Activated naive CD4-positive, alpha-beta T cell treated with anti-CD3 and anti-CD28 coated beads, Interleukin-2, amount 50 U/mL, for 16 hours (primary cell): ENCODE measurements around the gene ADORA2B.
"Not testable (repeated sequence)": the region's sequence is repeated elsewhere in the genome, so short reads cannot be mapped to it uniquely, and the experiment has no call there.

Experiments
- DNase-seq: peaks from one replicate; pipeline ENCODE4 v3.0.0-alpha.2; 2020

The ADORA2B gene

GRCh38 chr17:15944759-15945526 lies at the start of gene ADORA2B:
TSS of gene ADORA2B (plus strand) at chr17:15945130. CDS start at chr17:15945249, 119 bp downstream.
- DNase-seq = peak; percentile 65

- DNase-seq = no peak
These were observed 48.7 kb upstream of the ADORA2B start for GRCh38 chr17:15896277-15896676.

GRCh38 chr17:15896834-15897233 lies 48.1 kb upstream of the ADORA2B start:
- DNase-seq = no peak

- DNase-seq = not testable (repeated sequence)
These were observed 45.3 kb upstream of the ADORA2B start for GRCh38 chr17:15899596-15899995.

- DNase-seq = no peak
These were observed 44.1 kb upstream of the ADORA2B start for GRCh38 chr17:15900871-15901270.

- not testable (repeated sequence) for DNase-seq
These were observed 39.7 kb upstream of the ADORA2B start for GRCh38 chr17:15905236-15905635.

GRCh38 chr17:15907290-15907689 lies 37.6 kb upstream of the ADORA2B start:
- DNase-seq = no peak

GRCh38 chr17:15908378-15908777 lies 36.6 kb upstream of the ADORA2B start:
- no peak for DNase-seq

GRCh38 chr17:15909481-15909991 lies 35.4 kb upstream of the ADORA2B start:
- DNase-seq = no peak

GRCh38 chr17:15910791-15911190 lies 34.1 kb upstream of the ADORA2B start:
- no peak for DNase-seq

GRCh38 chr17:15911701-15912100 lies 33.2 kb upstream of the ADORA2B start:
- DNase-seq = not testable (repeated sequence)

- DNase-seq = no peak
These were observed 32.4 kb upstream of the ADORA2B start for GRCh38 chr17:15912416-15912955.

- DNase-seq = no peak
These were observed 31.1 kb upstream of the ADORA2B start for GRCh38 chr17:15913826-15914225.

- no peak for DNase-seq
These were observed 30.3 kb upstream of the ADORA2B start for GRCh38 chr17:15914400-15915170.

GRCh38 chr17:15915961-15916360 lies 29.0 kb upstream of the ADORA2B start:
- no peak for DNase-seq

GRCh38 chr17:15917021-15917437 lies 27.9 kb upstream of the ADORA2B start:
- no peak for DNase-seq

- no peak for DNase-seq
These were observed 27.4 kb upstream of the ADORA2B start for GRCh38 chr17:15917438-15918027.

GRCh38 chr17:15918261-15918660 lies 26.7 kb upstream of the ADORA2B start:
- DNase-seq = no peak

- no peak for DNase-seq
These were observed 26.2 kb upstream of the ADORA2B start for GRCh38 chr17:15918661-15919259.

GRCh38 chr17:15919466-15919865 lies 25.5 kb upstream of the ADORA2B start:
- no peak for DNase-seq

GRCh38 chr17:15920758-15921239 lies 24.1 kb upstream of the ADORA2B start:
- no peak for DNase-seq

GRCh38 chr17:15921640-15922039 lies 23.3 kb upstream of the ADORA2B start:
- no peak for DNase-seq

- no peak for DNase-seq
These were observed 22.3 kb upstream of the ADORA2B start for GRCh38 chr17:15922586-15922985.
